Endothelial cell of hepatic sinusoid (primary cell): ENCODE data around the gene NPBWR2.
"Not testable (repeated sequence)": the region's sequence is repeated elsewhere in the genome, so short reads cannot be mapped to it uniquely, and the experiment has no call there.

Experiments
- in situ Hi-C: cut with HindIII; loops from 2 replicates; pipeline ENCODE4 v1.10.0; 2017; ENCODE audit warnings: low sequenced_read_pairs

The NPBWR2 gene

DNA sequence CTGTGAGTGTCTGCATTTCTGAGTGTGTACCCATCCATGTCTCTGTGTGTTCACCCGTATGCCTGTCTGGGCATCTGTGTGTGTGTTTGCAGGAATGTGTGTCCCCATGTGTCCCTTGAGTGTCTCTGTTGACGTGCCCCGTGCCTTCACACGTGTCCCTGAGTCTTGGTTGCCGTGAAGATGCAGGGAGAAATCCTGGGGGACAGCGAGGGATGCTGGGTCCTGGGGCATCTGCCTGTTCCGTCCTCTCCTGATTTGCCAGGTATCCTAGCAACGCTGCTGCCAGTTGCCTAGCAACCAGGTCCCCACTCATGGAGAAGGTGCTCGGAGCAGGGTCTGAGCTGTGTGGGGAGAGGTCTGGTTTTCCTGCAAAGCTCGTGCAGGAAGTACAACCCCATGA lies 17.2 kb downstream of the NPBWR2 start:
- in situ Hi-C loops = no loop called here

DNA sequence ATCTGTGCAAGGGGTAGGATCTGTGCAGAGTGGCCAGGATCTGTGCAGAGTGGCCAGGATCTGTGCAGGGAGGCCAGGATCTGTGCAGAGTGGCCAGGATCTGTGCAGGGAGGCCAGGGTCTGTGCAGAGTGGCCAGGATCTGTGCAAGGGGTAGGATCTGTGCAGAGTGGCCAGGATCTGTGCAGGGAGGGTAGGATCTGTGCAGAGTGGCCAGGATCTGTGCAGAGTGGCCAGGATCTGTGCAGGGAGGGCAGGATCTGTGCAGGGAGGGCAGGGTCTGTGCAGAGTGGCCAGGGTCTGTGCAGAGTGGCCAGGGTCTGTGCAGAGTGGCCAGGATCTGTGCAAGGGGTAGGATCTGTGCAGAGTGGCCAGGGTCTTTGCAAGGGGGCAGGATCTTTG lies 18.8 kb downstream of the NPBWR2 start:
- in situ Hi-C loops = not testable (repeated sequence)

DNA sequence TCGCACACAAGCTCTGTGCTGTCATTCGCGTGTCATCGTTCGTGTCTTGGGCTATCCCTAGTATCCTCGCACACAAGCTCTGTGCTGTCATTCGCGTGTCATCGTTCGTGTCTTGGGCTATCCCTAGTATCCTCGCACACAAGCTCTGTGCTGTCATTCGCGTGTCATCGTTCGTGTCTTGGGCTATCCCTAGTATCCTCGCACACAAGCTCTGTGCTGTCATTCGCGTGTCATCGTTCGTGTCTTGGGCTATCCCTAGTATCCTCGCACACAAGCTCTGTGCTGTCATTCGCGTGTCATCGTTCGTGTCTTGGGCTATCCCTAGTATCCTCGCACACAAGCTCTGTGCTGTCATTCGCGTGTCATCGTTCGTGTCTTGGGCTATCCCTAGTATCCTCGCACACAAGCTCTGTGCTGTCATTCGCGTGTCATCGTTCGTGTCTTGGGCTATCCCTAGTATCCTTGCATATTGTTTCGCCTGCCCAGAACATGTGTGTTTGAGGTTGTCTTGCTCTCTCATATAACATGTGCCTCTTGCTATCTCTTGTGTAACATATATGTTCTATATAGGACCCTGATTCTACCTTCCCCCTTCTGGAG lies 20.0 kb downstream of the NPBWR2 start:
- in situ Hi-C loops = not testable (repeated sequence)

DNA sequence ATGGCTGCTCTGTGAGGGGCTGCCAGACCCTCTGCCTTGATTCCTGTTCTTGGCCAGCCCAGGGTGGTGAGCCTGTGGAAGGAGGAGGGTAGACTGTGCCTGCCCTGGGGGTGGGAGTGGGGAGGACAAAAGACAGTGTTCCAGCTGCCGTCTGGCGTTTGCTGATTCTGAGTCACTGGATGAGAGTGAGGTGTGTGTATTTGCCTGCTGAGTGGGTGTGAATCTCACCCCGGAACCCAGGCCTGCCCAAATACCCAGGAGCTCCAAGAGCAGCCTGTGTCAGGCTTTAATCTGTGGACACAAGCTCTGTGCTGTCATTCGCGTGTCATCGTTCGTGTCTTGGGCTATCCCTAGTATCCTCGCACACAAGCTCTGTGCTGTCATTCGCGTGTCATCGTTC lies 20.6 kb downstream of the NPBWR2 start:
- in situ Hi-C loops = no loop called here

DNA sequence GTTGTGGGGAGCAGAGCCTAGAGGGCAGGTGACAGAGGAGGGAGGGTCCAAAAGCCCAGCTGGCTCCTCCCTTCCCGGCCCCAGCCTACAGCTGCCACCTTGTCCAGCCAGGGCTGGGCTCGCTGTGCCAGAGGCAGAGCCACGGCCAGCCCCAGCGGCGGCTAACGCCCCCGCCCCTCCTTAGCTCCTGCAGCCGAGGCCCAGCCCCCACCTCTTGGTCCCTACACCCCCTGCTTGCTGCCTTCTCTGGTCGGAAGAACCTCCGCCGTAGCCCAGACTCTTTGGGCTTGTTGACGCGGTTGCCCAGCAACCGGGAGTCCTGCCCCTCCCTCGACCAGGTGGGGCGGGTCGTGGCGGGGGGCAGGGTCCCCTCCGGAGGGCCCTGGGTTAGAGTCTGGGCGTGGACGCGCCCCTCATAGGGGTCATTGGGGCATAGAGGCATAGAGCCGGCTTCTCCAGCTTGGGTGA lies 22.6 kb downstream of the NPBWR2 start:
- in situ Hi-C loops = no loop called here

DNA sequence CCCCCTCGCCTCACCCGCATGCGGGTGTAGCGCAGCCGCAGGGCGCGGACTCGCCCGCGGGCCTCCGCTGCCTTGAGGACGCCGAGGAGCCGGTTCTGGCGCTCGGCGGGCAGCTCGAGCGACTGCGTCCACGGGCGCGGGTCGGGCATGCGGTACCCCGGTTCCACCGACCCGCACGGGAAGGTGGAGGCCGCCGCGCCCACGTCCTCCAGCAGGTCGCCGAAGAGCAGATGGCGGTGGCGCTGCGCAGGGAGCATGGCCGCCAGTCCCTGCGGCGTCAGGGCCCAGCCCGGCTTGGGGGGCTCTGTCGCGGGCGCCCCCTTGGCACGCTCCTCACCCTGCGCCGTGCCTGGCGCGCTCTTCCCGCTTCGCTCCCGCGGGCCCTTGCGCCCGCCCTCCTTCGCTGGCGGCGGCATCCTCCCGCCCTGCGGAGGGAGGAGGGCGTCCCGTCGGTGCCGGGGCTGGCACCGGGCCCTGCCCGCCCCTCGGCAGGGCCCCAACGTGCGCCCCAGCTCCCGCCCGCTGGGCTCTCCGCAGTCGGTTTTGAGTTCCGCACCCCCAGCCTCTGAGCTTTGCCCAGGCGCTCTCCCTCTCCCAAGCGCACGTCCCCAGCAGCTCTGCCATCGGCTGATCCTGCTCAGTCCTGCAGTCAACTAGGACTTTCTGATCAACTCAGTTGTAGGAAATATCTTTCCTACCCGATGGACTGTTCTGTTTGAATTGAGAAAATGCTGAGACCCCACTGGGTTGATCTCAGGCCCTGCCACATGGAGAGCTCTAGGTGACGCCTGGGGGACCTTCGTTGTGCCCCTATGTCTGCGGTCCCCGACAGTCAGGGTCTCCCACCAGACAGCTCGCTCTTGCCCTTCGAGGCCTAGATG lies 23.3 kb downstream of the NPBWR2 start, which contains the start of gene LKAAEAR1:
Gene LKAAEAR1 (minus strand): TSS at position 595 of the 881 bp plus-strand sequence. CDS start 179 bp downstream, at position 416.
- in situ Hi-C loops = no loop called here

DNA sequence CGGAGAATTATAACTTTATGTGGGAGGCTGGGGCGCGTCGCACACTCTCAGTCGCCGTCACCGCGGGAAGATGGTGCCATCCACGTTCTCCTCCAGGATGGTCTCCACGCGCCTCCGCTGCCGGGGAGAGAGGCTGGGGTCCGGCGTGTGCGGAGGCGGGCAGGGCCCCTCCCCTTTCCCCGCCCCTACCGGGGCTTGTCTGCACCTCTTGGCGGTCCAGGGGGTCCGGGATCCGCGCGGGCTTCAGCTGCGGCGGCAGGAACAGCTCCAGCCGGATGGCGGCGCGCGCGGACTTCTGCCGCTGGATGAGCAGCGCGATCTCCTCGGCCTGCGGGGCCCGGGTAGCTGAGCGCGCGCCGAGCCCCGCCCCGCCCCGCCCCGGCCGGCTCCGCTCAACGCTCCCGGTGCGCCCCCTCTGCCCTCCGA lies 24.0 kb downstream of the NPBWR2 start:
- in situ Hi-C loops = no loop called here

DNA sequence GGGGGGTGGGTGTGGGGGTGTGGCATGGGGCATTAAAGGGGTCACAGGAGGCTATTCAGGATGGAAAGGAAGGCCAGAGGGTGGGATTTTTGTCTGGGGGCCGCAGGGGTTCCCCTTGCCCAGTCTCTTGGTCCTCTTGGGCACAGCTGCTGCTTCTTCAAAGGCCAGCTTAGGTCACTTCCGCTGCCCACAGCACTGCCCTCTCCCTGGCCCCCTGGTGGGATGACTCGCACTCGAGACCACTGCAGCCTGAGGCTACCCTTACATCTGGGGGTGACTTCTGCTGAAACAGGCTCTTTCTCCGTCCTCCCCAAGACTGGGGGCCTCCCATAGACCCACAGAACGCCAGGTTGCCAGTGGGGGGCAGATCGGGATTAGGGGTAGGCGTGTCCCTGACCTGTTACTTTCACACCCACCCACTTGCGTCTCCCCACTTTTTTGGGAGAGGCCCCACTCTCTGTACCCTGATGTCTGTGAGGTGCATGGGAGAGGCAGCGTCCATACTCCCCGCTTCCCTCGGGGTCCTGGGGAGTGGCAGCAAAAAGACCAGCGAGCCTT lies 24.5 kb downstream of the NPBWR2 start:
- in situ Hi-C loops = no loop called here

DNA sequence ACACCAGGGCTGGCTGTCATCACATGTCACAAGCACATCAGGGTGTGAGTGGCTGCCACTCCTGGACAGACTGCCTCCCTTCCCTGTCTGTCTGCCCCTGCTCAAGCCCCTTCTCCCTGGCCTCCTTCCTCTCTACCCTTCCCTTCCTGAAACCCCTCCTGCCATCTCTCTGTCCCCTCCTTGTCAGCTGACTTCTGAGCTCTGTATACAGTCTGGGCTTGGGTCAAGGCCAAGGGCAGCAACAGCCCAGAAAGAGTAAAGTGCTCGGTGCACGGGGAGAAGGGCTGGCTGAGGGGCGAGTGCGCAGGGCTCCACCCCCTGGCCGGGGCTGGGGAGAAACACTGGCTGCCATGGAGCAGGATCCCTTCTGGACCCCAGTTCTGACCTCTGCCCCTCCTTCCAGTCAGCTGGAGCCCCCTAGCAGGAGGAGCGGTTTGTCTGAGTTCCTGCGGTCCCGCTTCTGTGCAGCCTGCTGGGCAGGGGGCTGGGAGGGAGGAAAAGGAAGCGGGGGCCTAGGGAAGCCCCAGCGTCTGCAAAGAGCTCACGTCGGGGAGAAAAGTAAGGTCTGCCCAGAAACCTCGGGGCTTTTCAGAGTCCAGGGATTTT lies 25.1 kb downstream of the NPBWR2 start:
- in situ Hi-C loops = no loop called here

DNA sequence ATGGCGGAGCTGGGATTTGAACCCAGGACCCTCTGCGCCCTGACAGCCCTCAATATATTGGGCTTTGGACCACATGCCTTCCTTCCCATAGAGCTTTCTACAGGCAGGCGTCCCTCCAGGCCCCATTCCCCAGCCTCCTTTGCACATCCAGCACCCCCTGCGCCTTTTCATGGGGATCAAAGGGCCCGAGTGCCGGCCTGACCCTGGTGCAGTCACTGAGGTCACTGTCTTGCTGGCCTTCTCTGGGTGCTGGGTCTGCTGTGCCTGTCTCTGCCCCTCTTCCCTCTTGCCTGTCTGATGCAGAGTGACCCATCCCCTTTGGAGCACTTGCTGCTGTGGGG lies 25.8 kb downstream of the NPBWR2 start:
- in situ Hi-C loops = no loop called here

DNA sequence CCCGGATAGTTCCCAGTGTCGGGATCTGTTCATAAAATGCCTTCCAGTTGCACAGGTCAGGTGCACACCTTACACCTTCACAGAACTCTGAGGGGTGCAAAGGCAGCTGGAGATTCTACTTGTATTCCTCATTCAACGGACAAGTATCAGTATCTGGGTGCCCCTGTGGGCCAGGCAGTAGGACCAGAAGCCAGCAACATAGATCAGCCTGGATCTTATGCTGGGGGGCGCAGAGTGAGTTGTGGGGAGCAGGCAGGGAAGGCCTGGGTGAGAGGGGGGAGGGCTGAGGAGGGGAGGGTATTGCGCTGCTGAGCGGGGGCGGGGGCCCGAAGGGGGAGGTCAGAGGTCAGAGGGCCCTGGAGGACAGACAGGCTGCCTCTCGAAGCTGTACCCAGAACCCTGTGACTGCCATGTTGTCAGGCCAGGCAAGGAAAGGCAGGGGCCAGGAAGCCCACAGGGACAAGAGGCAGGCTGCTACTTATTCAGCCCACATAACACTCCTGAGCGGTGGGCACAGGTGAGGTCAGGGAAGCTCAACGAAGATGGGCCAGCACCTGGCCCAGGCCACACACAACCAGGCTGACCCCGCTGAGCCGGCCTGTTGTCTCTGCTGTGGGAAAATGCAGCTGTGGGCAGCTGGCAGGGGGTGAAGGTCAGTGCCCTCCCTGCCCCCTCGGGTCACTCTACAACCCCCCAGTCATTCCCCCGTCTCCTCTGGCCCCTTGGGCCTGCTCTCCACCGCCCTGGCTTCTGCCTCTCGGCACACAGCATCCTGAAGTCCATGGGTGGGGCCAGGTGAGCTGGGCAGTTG lies 26.3 kb downstream of the NPBWR2 start:
- in situ Hi-C loops = no loop called here

DNA sequence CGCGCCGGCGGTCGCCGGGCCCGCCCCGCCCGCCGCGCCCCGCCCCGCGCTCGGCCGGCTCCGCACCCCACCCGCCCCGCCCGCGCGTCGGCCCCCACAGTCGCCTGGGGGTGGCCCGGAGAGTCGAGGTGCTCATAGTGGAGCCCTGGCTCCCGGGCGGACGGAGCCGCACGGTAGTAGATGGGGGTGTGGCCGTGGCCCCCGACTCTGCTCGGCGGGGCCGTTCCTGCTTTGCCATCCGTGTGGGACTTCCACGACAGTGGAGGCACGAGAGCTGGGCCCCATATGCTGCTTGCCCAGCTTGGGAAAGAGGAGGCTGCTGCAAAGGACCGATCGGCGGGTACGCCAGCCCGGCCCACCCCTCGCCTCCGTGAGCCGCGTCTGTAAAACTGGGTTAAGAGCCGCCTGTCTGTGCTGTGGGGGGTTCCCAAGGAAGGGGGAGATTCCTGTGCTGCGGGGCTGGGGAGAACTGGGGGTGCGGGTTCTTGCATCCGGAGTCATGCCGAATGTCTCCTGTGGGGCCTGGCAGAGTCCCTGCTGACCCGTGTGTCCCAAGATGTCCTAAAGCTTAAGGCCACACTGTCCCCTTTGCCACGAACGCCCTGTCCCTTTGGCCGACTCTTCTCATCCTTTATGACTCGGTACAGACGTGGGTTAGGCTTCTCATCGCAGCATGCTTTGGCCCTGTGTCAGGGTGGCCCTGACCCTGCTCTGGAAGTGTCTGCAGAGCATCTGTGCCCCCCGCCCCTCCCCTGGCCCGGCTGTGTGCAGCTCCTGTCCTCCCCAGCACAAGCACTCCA lies 27.2 kb downstream of the NPBWR2 start, which contains the start of gene OPRL1:
Gene OPRL1 (plus strand): TSS at position 70 of the 800 bp plus-strand sequence. CDS start 12,639 bp downstream, outside the sequence.
- in situ Hi-C loops = no loop called here

DNA sequence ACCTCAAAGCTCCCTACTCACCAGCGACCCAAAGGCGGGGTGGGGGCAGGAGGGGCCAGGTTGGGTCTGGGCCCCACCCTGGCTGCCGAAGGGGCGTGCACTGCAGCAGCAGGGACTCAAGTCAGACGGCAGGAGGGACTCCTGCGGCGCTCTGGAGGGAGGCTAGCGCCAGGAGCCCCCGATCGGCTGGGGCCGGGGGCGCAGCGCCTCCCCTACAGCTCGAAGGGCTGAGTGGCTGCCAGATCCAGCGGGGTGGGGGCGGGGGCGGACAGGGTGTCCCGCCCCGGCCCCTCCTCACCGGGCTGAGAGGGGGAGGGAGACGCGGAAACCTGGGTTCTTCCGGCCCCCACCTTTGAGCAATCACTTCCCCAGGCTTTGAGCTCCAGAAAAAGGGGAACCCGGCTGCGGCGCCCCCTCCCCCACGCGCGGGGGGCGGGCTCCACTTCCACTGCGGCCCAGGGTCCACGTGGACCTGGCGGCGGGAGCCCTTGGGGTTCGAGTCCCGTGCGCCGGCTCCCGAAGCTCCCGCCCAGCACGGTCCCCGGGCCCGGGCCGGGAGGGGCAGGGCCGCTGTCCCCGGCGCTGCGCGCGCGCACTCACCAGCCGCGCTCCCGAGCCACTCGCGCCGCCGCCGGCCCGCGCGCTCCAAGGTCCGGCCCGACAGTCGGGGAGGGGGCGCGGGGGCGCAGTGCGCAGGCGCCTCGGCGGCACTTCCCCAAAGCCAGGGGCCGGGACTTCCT lies 27.9 kb downstream of the NPBWR2 start, which contains the start of gene RGS19:
Gene RGS19 (minus strand): TSS at position 246 of the 740 bp plus-strand sequence. CDS start 2,632 bp downstream, outside the sequence.
- in situ Hi-C loops = no loop called here

DNA sequence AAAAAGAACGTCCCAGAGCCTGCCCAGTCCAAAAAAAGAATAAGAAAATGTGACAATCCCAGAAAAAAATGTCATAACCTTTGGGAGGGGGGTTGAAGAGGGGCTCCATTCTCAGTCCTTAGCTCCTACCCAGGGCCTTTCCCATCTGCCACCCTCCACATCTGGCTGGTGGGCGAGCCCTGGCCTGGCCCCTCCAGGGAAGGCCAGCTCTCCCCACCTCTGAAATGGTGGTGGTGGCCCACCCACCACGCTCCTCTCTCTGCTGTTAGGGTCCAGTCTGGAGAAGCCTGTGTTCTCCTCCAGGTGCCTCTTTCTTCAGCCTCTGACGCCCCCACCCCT lies 28.5 kb downstream of the NPBWR2 start:
- in situ Hi-C loops = no loop called here

DNA sequence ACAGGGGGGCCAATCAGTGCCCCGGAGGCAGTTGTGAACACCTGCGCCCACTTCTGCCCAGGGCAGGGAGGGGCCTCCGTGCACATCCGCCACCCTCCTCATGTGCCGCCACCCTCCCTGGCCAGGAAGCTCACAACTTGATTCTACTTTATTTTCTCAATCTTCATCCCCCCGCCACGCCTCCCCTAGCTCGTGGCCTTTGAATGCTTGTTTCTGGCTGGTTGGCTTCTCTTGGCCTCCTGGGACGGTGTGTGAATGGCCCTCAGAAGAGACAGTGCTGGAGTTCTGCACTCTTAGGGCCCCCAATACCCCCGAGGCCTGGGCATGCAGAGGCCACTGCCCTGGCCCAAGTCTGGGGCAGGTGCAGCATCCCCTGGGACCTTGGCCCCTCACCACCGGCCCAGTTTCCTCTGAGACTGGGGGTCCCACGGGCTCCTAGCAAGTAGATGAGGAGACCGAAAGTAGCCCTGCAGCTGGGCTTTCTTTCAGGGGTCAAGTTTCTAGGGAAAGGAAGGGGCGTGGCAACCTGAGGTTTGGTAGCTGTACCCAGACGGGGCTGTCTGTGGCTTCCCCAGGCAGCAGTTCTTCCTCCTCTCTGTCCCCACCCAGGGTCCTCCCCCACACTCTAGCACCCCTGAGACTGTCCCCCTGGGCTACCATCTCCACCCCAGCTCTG lies 29.4 kb downstream of the NPBWR2 start:
- in situ Hi-C loops = no loop called here

DNA sequence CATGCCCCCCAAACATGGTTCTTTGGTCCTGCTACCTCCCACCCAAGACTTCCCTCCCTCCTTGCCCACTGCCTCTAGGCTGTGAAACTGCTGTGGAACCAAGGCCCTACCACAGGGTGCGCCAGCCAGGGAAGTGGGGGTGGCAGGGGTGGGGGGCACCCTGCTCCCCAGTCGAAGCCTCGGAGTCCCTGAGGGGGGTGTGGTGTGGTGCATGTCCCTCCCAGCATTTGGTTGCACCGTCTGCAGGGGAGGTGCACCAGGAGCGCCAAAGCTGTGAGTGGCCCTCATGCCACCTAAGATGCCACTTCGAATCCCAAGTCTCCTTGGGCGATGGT lies 29.9 kb downstream of the NPBWR2 start:
- in situ Hi-C loops = no loop called here

DNA sequence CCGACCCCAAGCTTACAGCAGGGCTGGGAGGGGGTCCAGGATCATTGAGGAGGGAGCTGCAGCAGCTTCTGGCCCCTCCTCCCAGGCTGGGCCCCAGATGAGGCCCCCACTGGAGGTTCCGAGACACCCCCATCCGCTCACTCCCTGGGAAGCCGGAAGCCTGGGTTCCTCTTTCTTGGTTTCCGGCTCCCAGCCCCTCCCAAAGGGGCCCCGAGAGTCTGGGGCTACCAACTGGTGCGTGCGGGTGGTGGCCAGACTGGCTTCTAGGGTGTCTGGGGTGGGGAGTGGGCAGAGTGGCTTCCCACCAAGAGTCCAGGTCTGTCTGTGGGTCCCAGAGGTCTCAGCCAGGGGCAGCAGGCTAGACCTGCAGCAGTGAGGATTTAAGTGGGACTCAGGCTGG lies 30.3 kb downstream of the NPBWR2 start:
- in situ Hi-C loops = no loop called here
